Activated naive CD4-positive, alpha-beta T cell treated with Interleukin-2 at 50 U/mL for 16 hours (primary cell): ENCODE data around the gene ATP2A3.

ENCODE experiments used
- DNase-seq: peaks from one replicate; pipeline ENCODE4 v3.0.0-alpha.2; 2020

Gene ATP2A3

DNA sequence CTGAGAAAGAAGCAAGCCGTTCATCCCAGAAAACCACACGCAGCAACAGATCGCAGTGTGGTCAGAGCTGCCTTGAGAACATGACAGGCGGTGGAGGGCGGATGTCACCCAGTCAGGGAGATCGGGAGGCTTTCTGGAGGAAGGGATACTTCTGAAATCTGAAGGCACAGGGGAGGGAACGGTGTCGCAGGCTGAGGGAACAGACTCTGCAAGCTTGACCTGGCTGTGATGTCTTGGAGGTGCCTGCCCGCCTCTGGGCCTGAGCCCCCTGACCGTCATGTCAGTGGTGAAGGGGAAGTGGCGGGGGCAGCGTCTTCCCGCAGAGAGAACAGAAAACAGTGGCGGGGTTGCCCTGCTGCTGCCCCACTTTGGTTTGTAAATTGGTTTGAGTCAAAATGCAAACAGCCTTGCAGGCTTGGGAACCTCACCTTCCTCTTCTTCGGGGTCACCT lies 8.1 kb upstream of the ATP2A3 start:
- no peak for DNase-seq

DNA sequence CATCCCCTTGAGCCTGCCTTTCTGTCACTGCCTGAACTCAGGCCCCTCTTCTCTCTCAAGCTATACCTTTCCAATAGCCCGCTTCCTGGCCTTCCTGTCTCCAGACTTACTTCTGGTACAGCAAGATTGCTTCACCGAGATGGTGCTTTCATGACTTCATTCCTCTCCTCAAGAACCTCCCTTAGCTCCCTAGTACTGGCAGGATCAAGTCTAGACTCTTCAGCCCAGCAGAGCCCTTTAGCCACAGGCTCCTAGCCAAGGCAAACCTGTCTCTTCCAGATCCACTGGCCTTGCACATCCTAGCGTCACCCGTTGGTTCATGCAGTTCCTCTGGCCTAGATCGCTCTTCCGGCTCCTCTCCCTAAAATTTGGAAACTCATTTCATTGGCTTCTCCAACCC lies 6.4 kb upstream of the ATP2A3 start:
- DNase-seq = no peak

DNA sequence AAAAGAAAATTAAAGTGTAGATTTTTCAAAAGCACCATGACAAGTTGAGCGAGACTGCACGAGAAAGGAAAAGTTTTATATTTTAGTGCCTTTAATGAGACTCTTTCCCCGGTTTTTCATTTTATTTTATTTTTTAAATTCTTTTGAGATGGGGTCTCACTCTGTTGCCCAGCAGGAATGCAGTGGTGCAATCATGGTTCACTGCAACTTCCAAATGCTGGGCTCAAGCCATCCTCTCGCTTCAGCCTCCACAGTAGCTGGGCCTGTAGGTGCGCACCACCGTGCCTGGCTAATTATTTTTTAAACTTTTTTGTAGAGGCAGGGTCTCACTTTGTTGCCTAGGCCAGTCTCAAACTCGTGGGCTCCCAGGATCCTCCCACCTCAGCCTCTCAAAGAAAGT lies 5.7 kb upstream of the ATP2A3 start:
- DNase-seq = no peak

- no peak for DNase-seq
Measured at GRCh38 chr17:3968886-3969524, 4.8 kb upstream of the ATP2A3 start.

DNA sequence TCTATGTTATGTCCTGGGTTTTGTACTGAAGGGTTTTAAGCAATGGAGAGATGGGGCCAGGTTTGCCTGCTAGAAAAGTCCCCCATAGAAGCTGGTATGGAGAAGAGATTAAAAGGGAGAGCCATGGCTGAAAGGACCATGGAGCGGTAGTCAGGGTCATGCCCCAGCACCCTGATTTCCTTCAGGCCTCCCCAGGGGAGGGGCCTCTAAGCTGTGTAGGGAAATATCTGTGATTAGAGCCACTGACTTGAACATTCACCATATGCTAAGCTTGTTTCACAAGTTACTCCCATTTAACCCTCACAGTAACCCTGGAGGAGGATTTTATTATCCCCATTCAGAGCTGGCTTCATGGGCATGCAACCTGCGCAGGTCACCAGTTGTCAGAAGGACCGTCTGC lies 3.8 kb upstream of the ATP2A3 start:
- DNase-seq = no peak

GRCh38 chr17:3966720-3967363 lies 2.6 kb upstream of the ATP2A3 start:
- no peak for DNase-seq

DNA sequence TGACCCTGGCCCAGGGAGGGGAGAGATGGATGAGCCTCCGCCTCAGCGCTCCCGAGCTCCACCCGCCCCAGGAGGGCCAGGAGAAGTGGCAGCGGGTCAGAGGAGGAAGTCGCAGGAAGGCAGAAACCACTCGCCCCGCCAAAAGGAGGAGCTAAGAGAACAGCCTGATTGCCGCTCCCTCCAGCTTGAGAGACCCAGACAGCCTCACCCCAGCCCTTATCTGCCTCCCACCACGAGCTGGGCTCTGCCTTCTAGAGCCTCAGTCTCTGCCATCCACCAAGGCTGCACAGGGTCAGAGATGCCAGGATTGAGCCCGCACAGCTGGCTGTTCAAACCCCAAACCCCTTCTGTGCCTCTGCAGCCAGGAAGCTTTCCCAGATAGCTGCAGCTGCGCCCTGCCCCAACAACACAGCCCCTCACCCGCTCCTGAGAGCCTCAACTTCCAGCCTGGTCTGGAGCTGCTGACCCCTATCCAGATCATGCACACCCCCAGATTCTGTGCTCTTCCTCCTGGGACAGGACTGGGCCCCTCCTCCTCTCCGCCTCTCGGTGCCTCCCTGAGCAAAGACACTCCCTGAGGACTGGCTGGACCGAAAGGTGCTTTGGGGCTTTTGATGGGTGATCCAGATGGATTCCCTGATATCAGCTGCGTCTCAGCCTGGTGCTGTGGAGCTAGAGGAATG lies 1.0 kb upstream of the ATP2A3 start:
- peak; percentile 66 for DNase-seq

GRCh38 chr17:3963237-3964201 lies 718 bp downstream of the ATP2A3 start:
- peak; percentile 59 for DNase-seq

DNA sequence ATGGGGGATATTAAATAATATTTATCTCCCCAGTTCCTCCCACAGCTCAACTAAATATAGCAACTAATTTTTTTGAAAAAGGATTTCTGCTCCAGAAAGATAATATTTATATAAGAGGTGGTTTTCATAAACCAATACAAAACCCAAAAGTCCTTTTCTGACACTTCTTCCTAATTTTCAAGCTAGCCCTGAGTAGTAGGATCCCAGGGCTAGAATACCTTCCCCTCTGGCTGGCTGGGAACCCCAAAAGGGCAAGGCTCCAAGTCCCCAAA lies 1.3 kb downstream of the ATP2A3 start:
- no peak for DNase-seq

DNA sequence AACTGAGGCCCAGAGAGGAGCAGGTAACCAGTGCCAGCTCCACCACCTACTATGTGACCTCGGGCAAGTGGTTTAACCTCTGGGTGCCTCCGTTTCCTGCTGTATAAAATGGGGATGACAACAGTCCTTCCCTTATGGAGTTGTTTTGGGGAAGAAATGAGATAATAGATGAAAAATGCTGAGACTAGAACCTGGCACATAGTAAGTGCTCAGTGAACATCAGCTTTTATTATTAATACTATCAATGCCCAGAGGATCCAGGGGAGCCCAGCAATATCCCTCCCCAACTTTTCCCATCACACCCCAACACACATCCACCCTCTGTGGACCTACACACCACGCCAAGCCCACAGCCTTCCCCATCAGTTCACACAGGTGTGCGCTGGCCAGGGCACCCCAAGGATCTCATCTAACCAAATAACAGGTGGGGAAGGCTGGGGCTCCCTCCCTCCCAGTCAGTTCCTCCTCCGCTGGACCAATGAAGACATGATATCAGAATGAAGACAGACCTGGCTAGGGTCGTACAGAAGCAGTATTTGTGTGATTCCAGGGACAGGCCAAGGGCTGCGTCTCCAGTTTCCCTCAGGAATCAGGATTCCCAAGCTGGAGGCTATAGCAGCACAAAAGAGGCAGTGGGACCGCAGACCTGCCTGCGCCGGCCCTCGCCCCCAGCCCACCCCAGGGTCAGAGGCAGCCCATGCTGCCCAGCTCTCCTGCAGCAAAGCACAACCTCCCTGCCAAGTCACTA lies 1.8 kb downstream of the ATP2A3 start:
- DNase-seq = no peak

GRCh38 chr17:3961564-3962047 lies 2.6 kb downstream of the ATP2A3 start:
- DNase-seq = peak; percentile 13

DNA sequence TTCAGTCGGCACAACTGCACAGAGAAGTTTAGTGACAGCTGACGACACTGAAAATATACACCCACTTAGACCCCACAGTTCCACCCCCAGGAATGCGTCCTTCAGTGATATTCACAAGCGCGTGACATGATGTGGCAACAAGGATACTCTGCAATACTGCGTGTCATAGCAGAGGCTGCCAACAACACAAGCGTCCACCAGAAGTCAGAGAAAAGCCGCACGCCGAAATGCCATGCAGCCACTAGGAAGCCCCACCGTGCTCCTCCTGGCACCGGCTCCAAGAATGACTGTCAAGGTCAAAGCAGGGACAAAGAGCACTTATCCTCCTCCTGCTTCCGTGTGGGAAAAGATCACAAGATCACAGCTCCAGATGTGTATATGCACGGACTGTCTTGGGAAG lies 3.5 kb downstream of the ATP2A3 start:
- no peak for DNase-seq

DNA sequence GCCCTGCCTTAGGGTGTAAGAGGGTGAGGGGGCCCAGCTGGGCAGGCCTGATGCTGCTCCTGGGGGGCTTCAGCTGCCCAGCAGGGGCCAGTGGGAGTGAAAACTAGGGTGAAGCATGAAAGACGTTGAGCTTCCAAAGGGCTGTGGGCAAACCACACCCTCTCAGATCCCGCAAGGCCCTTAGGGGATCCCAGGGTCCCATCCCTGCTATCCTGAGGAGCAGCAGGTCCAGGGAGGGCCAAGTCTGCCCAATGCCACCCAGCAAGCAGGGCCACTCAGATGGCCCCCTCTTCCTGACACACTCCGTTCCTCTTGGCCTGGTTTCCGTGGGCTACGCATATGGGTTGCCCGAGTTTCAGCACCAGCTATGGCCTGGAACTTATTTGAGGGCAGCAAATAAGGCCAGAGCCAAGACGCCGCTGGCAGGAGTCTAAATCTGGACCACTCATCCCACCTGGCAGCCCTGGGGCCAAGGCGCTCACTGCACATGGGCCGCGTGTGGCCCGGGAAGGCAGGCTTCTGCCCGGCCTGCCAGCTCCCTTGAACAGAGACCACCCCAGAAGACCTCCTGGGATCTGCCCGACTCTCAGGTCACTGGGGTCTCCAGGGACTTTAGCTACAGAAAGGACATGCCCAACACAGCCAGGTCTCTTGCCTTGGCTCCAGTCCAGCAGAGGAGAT lies 4.2 kb downstream of the ATP2A3 start:
- DNase-seq = no peak

DNA sequence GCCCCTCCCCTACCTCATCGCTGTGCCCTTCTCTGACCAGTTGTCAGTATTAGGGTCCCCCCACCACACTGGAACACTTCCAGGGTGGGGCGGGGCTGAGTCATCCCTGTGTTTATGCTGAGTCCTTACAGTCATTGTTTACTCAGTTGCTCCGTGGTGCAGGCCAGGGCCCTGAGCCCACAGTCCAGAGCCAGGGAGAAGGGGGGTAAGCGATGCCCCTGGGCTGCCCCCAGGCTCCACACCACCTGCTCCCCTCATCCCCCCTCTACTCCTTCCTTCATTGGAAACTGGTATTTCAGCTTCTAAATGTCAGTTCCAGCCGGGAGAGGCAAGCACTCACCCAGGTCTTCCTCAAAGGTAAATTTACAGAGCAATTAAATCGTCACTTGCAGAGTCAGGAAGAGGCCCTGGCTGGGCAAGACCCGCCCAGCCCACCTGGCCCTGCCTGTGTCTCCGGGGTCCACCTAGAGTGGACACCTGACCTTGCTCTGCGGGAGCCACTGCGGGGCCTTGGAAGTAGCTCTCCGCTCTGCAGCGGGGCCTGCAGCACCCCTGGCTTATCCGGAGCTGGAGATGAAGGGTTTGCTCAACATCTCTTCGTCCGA lies 4.8 kb downstream of the ATP2A3 start:
- DNase-seq = peak; percentile 10

- no peak for DNase-seq
Measured at GRCh38 chr17:3957735-3958599, 6.3 kb downstream of the ATP2A3 start.

DNA sequence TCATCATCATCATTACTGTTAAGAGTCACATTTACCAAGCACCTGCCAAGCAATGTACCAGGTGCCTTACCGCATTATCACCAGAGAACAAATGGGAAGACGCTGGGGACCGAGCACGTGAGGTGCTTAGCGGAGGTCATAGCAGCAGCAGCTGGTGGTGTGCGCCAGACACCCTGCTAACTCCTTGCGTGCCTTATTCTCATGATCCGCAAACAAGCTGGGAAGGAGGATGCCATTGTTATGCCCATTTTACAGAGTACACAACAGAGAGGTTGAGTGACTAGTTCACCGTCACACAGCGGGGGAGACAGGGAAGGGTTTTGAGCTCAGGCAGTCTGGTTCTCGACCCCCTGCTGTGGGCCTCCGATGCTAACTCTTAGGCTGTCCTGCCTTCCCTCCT lies 7.3 kb downstream of the ATP2A3 start:
- no peak for DNase-seq

DNA sequence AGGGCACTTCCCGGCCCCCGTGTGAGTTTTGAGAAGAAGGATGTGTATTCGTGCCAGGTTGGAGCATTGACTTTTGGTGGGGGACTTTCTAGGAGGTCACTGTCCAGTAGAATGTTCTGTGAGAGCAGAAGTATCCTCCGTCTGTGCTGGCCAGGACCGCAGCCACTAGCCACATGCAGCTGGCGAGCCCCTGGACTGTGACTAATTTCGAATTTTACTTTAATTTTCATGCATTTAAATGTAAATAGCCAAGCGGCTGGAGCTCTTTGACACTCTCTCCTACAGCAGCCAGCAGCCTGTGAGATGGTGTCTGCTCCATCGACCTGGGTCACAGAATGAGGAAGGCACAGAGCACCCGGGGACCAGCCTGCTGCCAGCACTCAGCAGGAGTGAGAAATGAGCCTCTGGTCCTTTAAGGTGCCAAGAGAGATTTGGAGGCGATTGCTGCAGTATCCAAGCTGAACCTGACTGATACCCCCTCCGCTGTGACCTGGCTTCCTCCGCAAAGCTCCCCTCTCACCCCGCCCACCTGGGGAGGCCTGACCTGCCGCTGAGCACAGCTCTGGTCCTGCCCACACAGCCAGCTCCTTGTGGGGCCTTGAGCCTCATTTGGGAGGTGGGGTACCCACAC lies 7.8 kb downstream of the ATP2A3 start:
- no peak for DNase-seq

DNA sequence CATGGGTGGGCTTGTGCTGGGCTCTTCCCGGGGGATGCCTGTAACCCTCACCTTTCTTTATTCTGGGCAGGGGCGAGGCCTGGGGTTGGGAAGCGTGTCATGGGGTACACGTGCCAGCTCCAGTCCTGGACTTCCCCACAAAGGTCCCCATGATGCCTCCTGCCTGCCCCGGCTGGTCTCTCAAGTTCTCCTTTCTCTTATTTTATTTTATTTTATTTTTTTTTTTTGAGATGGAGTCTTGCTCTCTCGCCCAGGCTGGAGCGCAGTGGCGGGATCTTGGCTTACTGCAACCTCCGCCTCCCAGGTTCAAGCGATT lies 8.6 kb downstream of the ATP2A3 start:
- DNase-seq = no peak

- DNase-seq = no peak
Measured at GRCh38 chr17:3954976-3955672, 9.1 kb downstream of the ATP2A3 start.
